Liver (tissue), 9 donors: ENCODE data around the gene TRAK2. TPM values are rescaled to one million over a fixed set of nuclear protein-coding genes. Genes with fewer than 3 reads are reported as not detected.

Experiments
- DNase-seq: peaks from one replicate; pipeline ENCODE4 v3.0.0-alpha.2; 2017; ENCODE audit warnings: low spot score
- H3K27ac ChIP-seq, 2 donors: one replicate each; pipeline ENCODE4 v1.7.0; 2013; ENCODE audit warnings: inconsistent platforms in 2 of 2, low read length in 2 of 2, control low read depth in 1 of 2, low read depth in 1 of 2, mild to moderate bottlenecking in 1 of 2
- H3K27me3 ChIP-seq, 4 donors: one replicate each; pipeline versions ENCODE4 v1.6.1 to v1.7.0; 2013; ENCODE audit warnings: low read length in 3 of 4, inconsistent platforms in 1 of 4, mild to moderate bottlenecking in 1 of 4, moderate library complexity in 1 of 4; ENCODE audit not compliant: control insufficient read depth in 4 of 4, insufficient read depth in 4 of 4
- H3K36me3 ChIP-seq, 4 donors: one replicate each; pipeline versions ENCODE4 v1.6.1 to v1.7.0; 2013; ENCODE audit warnings: low read length in 3 of 4, mild to moderate bottlenecking in 3 of 4, low read depth in 1 of 4, moderate library complexity in 1 of 4; ENCODE audit not compliant: control insufficient read depth in 4 of 4, insufficient read depth in 3 of 4
- H3K4me1 ChIP-seq, 4 donors: one replicate each; pipeline versions ENCODE4 v1.6.1 to v1.7.0; 2013; ENCODE audit warnings: low read length in 3 of 4, mild to moderate bottlenecking in 3 of 4, moderate library complexity in 1 of 4; ENCODE audit not compliant: control insufficient read depth in 4 of 4, insufficient read depth in 4 of 4
- H3K4me3 ChIP-seq, 3 donors: one replicate each; pipeline versions ENCODE4 v1.6.1 to v1.7.0; 2013; ENCODE audit warnings: low read length in 3 of 3, control low read depth in 1 of 3, low read depth in 1 of 3, mild to moderate bottlenecking in 1 of 3
- H3K9ac ChIP-seq, 2 donors: one replicate each; pipeline ENCODE4 v1.7.0; 2013; ENCODE audit warnings: low read length in 2 of 2, mild to moderate bottlenecking in 2 of 2, moderate library complexity in 2 of 2, control low read depth in 1 of 2, low read depth in 1 of 2
- H3K9me3 ChIP-seq, 4 donors: one replicate each; pipeline versions ENCODE4 v1.6.1 to v1.7.0; 2013; ENCODE audit warnings: low read length in 3 of 4; ENCODE audit not compliant: control insufficient read depth in 4 of 4
- EGR1 ChIP-seq, 2 donors: IDR thresholded peaks; 2 replicates each; pipeline ENCODE4 v1.6.1; 2016 to 2018; ENCODE audit warnings: antibody characterized with exemption in 2 of 2, low read depth in 2 of 2
- HNF4A ChIP-seq, 2 donors: conservative IDR thresholded peaks; 2 replicates each; pipeline ENCODE4 v1.6.1; 2016; ENCODE audit warnings: antibody characterized with exemption in 2 of 2, mild to moderate bottlenecking in 2 of 2
- HNF4G ChIP-seq: IDR thresholded peaks from 2 replicates; pipeline ENCODE4 v1.6.1; 2016; ENCODE audit warnings: antibody characterized with exemption
- JUND ChIP-seq, 2 donors: IDR thresholded peaks; 2 replicates each; pipeline ENCODE4 v1.6.1; 2016; ENCODE audit warnings: antibody characterized with exemption in 2 of 2
- NR2F2 ChIP-seq: IDR thresholded peaks from 2 replicates; pipeline ENCODE4 v1.6.1; 2016; ENCODE audit warnings: antibody characterized with exemption
- RAD21 ChIP-seq, 2 donors: IDR thresholded peaks; 2 replicates each; pipeline ENCODE4 v1.6.1; 2016; ENCODE audit warnings: antibody characterized with exemption in 2 of 2, mild to moderate bottlenecking in 2 of 2
- RXRA ChIP-seq, 2 donors: IDR thresholded peaks; 2 replicates each; pipeline ENCODE4 v1.6.1; 2017 to 2018; ENCODE audit warnings: antibody characterized with exemption in 2 of 2, mild to moderate bottlenecking in 1 of 2
- TAF1 ChIP-seq: conservative IDR thresholded peaks from 2 replicates; pipeline ENCODE4 v1.6.1; 2016; ENCODE audit warnings: antibody characterized with exemption, mild to moderate bottlenecking
- YY1 ChIP-seq: IDR thresholded peaks from 2 replicates; pipeline ENCODE4 v1.6.1; 2016; ENCODE audit warnings: antibody characterized with exemption, mild to moderate bottlenecking
- WGBS: extraction: QIAGEN DNeasy Blood & Tissue Kit; methylation state at CpG from one replicate; pipeline ENCODE4 v1.1.7; 2013; 5-methylcytosine and 5-hydroxymethylcytosine counted together
- polyA plus RNA-seq, 2 donors: library from polyadenylated mRNA; stranded (reverse) in 1 of 2; unstranded in 1 of 2; fragments of 200-250 nt in 1 of 2; fragments of >200 nt in 1 of 2; fragmentation: Nextera tagmentation in 1 of 2; extraction: Ambion mirVana in 1 of 2; gene quantifications; one replicate each; pipeline versions ENCODE4 v1.2.1 to v1.2.3, GENCODE V29; 2013 to 2015
- total RNA-seq, 2 donors: library from RNA; depleted of rRNA; stranded (reverse); fragments of >200 nt; gene quantifications; one replicate each; pipeline ENCODE4 v1.2.3, GENCODE V29; 2014
- TF ChIP-seq, protein P1 (sequence below): IDR thresholded peaks from 2 replicates; pipeline ENCODE4 v1.6.1; 2016; ENCODE audit warnings: antibody characterized with exemption
- TF ChIP-seq, protein P2 (sequence below): IDR thresholded peaks from 2 replicates; pipeline ENCODE4 v1.6.1; 2016; ENCODE audit warnings: antibody characterized with exemption, mild to moderate bottlenecking
- TF ChIP-seq, protein P3 (sequence below): fragments of 150-350 bp; IDR thresholded peaks from 2 replicates; pipeline ENCODE4 v1.5.1; 2017; ENCODE audit warnings: improper control_type of control experiment, low read depth, low read length; ENCODE audit not compliant: missing input control
- donor health status: healthy.
- donor health status: healthy.
- donor health status: healthy.
- donor health status: healthy.
- donor health status: healthy.

TRAK2 gene
- total and polyA plus RNA-seq, 4 donors = 6.1 to 207 (median 12.4) TPM

DNA sequence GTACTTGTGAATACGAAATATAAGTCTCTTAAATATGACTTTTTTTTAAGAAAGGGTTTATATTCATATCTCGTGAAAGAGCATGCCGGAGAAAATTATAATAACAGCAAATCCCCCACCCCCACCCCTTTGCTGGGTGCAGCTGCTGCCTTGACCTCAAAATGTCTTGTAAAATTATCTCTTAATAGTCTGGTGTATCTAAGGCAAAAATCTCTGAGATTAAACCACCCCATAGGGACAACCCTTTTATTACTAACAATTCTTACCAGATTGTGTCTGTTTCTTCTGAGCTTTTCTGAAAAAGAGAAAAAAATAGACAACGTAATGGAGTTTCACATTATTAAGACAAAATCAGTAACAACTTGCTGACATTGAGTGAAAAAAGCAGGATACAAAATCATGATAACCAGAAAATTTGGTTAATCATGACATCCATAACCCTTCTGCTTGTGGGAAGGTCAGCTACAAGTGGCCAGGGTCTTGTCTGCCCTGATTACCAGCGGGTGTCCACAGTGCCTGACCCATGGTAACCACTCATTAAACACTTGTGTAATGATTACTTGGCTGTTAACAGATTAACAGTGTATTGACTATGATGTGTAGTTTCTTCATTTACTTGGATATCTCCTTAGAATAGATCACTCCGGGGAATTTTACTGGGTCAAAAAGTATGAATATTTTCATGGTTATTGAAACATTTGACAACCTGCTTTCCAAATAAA lies 1.8 kb upstream of the TRAK2 start:
- Histone ChIP-seq H3K27ac (peak overlapping the region; percentile 2 to 26), H3K9ac (no peak overlapping the region), H3K36me3 (no peaks in the 10 kb centered on the region), H3K9me3 (no peaks in the 10 kb centered on the region), H3K27me3 (no peaks in the 10 kb centered on the region), H3K4me3 (peak overlapping the region; percentile 72 to 83 (median 79)), H3K4me1 (peaks cover 7 to 41% (median 29%) of the 10 kb centered on the region in 4 donors)
- TF ChIP-seq JUND (IDR thresholded peaks at IDR 0.05) (no peak), NR2F2 (no peak), EGR1 (IDR thresholded peaks at IDR 0.05; ENCODE audit: low read depth in 2 of 2) (no peak), RXRA (IDR thresholded peaks at IDR 0.05) (no peak), HNF4A (conservative IDR thresholded peaks at IDR 0.05) (no peak), YY1 (no peak)
- TF ChIP-seq, protein P1, sequence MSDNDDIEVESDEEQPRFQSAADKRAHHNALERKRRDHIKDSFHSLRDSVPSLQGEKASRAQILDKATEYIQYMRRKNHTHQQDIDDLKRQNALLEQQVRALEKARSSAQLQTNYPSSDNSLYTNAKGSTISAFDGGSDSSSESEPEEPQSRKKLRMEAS = no peak
- DNase-seq = no peak
- 45% methylated on average over 6 of the region's 6 CpGs for WGBS

DNA sequence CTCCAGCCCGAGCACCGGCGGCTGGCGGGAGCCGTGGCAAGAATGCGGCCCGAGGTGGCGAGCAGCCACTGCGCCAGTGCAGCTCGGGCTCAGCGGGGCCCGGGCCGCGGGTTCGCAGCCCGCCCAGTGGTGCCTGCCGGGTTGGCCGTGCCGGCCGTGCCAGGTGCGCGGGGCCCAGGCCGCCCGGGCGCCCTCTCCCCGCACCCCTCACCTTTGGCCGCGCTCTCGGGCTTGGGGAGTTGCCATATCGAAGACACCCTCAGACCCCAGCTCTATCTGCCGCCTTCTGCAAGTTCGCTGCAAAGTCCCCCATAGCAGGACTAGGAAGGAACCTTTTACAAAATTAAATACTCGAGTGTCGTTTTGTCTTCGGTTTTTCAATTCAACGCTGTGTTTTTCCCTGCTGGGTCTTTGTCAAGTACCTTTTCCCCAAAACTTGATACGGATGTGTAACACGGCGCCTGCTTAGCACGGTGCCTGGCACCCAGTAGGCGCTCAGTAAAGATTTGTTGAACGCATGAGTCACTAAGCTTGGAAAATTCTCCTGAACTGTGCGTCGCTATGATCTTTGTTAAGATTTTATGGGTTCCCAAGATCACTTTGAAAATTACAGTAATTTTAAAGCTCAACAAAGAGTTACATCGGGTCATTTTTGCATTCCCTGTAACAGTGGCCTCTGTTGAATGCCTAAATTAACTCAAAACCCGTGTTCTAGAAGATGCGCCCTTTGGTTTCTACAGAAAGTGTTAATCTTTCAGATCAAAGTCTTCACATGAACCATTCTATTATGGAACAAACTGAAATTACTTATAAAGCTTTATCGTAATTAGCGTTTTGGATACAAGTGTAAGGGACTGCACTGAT lies 1.0 kb upstream of the TRAK2 start:
- peak overlapping the region; percentile 72 to 83 (median 79) for H3K4me3 ChIP-seq
- H3K27ac ChIP-seq = peak overlapping the region; percentile 62 to 87
- TF ChIP-seq RAD21 (IDR thresholded peaks at IDR 0.05) (peak in 1 of 2 donors; percentile 11), JUND (IDR thresholded peaks at IDR 0.05) (peak in 1 of 2 donors; percentile 25), EGR1 (IDR thresholded peaks at IDR 0.05; ENCODE audit: low read depth in 2 of 2) (no peak)
- 5% methylated on average over 49 of the region's 49 CpGs for WGBS
- H3K36me3 ChIP-seq = no peaks in the 10 kb centered on the region
- H3K9me3 ChIP-seq = no peaks in the 10 kb centered on the region
- H3K27me3 ChIP-seq = no peaks in the 10 kb centered on the region
- H3K4me1 ChIP-seq = peaks cover 7 to 37% (median 26%) of the 10 kb centered on the region in 4 donors
- DNase-seq = no peak
- H3K9ac ChIP-seq = peak overlapping the region; percentile 18 to 77

DNA sequence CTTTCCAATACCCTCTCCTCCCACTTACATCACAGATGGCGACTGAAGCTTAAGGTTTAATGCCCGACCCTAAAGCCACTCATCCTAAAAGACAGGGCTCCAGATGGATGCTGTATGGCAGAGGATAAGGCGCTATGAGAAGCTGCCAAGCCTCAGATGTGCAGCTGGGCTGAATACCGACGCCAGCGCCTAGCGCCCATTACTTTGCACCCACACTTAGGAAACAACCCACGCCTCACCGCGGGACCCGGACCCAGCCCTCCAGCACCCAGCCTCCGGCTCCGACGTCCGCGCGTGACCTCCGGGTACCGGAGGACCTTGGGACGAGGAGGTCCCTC lies 335 bp downstream of the TRAK2 start:
- H3K27me3 ChIP-seq = no peaks in the 10 kb centered on the region
- TF ChIP-seq HNF4G (no peak), TAF1 (no peak), EGR1 (IDR thresholded peaks at IDR 0.05; ENCODE audit: low read depth in 2 of 2) (no peak)
- TF ChIP-seq, protein P2, sequence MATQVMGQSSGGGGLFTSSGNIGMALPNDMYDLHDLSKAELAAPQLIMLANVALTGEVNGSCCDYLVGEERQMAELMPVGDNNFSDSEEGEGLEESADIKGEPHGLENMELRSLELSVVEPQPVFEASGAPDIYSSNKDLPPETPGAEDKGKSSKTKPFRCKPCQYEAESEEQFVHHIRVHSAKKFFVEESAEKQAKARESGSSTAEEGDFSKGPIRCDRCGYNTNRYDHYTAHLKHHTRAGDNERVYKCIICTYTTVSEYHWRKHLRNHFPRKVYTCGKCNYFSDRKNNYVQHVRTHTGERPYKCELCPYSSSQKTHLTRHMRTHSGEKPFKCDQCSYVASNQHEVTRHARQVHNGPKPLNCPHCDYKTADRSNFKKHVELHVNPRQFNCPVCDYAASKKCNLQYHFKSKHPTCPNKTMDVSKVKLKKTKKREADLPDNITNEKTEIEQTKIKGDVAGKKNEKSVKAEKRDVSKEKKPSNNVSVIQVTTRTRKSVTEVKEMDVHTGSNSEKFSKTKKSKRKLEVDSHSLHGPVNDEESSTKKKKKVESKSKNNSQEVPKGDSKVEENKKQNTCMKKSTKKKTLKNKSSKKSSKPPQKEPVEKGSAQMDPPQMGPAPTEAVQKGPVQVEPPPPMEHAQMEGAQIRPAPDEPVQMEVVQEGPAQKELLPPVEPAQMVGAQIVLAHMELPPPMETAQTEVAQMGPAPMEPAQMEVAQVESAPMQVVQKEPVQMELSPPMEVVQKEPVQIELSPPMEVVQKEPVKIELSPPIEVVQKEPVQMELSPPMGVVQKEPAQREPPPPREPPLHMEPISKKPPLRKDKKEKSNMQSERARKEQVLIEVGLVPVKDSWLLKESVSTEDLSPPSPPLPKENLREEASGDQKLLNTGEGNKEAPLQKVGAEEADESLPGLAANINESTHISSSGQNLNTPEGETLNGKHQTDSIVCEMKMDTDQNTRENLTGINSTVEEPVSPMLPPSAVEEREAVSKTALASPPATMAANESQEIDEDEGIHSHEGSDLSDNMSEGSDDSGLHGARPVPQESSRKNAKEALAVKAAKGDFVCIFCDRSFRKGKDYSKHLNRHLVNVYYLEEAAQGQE = no peak
- TF ChIP-seq, protein P3, sequence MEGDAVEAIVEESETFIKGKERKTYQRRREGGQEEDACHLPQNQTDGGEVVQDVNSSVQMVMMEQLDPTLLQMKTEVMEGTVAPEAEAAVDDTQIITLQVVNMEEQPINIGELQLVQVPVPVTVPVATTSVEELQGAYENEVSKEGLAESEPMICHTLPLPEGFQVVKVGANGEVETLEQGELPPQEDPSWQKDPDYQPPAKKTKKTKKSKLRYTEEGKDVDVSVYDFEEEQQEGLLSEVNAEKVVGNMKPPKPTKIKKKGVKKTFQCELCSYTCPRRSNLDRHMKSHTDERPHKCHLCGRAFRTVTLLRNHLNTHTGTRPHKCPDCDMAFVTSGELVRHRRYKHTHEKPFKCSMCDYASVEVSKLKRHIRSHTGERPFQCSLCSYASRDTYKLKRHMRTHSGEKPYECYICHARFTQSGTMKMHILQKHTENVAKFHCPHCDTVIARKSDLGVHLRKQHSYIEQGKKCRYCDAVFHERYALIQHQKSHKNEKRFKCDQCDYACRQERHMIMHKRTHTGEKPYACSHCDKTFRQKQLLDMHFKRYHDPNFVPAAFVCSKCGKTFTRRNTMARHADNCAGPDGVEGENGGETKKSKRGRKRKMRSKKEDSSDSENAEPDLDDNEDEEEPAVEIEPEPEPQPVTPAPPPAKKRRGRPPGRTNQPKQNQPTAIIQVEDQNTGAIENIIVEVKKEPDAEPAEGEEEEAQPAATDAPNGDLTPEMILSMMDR = no peak
- no peaks in the 10 kb centered on the region for H3K9me3 ChIP-seq
- peak overlapping the region; percentile 62 to 87 for H3K27ac ChIP-seq
- DNase-seq = no peak
- peaks cover 7 to 32% (median 19%) of the 10 kb centered on the region in 4 donors for H3K4me1 ChIP-seq
- peak overlapping the region; percentile 66 to 82 for H3K9ac ChIP-seq
- no peaks in the 10 kb centered on the region for H3K36me3 ChIP-seq
- WGBS = under 1% methylated on average over 20 of the region's 20 CpGs
- H3K4me3 ChIP-seq = peak overlapping the region; percentile 83 to 91 (median 91)
